Vagina (tissue), 2 donors: ENCODE results near the gene CYTH4. TPM values are rescaled to one million over a fixed set of nuclear protein-coding genes. Genes with fewer than 3 reads are reported as not detected.

ENCODE experiments used
- DNase-seq, 2 donors: peaks; one replicate each; pipeline ENCODE4 v3.0.0-alpha.2; 2017; ENCODE audit errors: extremely low spot score in 2 of 2
- H3K27ac ChIP-seq: fragments of 200-600 bp; sonication (generic); one replicate; pipeline ENCODE4 v1.5.1; 2019
- H3K27me3 ChIP-seq: fragments of 200-600 bp; sonication (generic); one replicate; pipeline ENCODE4 v1.5.1; 2019
- H3K36me3 ChIP-seq, 2 donors: fragments of 200-600 bp; sonication (generic); one replicate each; pipeline ENCODE4 v1.5.1; 2017 to 2019
- H3K4me1 ChIP-seq: fragments of 200-600 bp; sonication (generic); one replicate; pipeline ENCODE4 v1.5.1; 2019
- H3K4me3 ChIP-seq, 2 donors: fragments of 200-600 bp; sonication (generic); 1 replicate in 1 of 2; 2 replicates in 1 of 2; pipeline ENCODE4 v1.5.1; 2016 to 2019
- H3K9me3 ChIP-seq: fragments of 200-600 bp; sonication (generic); one replicate; pipeline ENCODE4 v1.5.1; 2019
- POLR2A ChIP-seq, 2 donors: fragments of 450-650 bp; IDR thresholded peaks; one replicate each; pipeline ENCODE4 v1.6.1; 2017; ENCODE audit warnings: antibody characterized with exemption in 2 of 2, mild to moderate bottlenecking in 2 of 2, moderate library complexity in 2 of 2
- POLR2AphosphoS5 ChIP-seq, 2 donors: sonication (generic); formaldehyde crosslinking; IDR thresholded peaks; one replicate each; pipeline ENCODE4 v1.9.0; 2017; ENCODE audit warnings: antibody characterized with exemption in 2 of 2, mild to moderate bottlenecking in 2 of 2, low read depth in 1 of 2; ENCODE audit not compliant: insufficient read depth in 1 of 2
- intact Hi-C: fragments of 100-400 bp; cut with DNase I; formaldehyde crosslinking; loops from one replicate; pipeline ENCODE4 v1.15.1; 2023
- total RNA-seq: library from RNA; depleted of rRNA; stranded (reverse); fragments of >200 nt; gene quantifications from one replicate; pipeline ENCODE4 v1.2.3, GENCODE V29; 2016
- TF ChIP-seq, protein P1 (sequence below), 3 experiments: fragments of 450-650 bp in 2 of 3; fragments of 200-600 bp in 1 of 3; sonication (generic) in 1 of 3; IDR thresholded peaks; one replicate each; pipeline ENCODE4 v1.5.1; 2017 to 2019; ENCODE audit warnings: antibody characterized with exemption in 3 of 3, mild to moderate bottlenecking in 2 of 3, moderate library complexity in 2 of 3

CYTH4 gene
- total RNA-seq, 1 donor from 2014 or later, result 16.2 TPM

DNA sequence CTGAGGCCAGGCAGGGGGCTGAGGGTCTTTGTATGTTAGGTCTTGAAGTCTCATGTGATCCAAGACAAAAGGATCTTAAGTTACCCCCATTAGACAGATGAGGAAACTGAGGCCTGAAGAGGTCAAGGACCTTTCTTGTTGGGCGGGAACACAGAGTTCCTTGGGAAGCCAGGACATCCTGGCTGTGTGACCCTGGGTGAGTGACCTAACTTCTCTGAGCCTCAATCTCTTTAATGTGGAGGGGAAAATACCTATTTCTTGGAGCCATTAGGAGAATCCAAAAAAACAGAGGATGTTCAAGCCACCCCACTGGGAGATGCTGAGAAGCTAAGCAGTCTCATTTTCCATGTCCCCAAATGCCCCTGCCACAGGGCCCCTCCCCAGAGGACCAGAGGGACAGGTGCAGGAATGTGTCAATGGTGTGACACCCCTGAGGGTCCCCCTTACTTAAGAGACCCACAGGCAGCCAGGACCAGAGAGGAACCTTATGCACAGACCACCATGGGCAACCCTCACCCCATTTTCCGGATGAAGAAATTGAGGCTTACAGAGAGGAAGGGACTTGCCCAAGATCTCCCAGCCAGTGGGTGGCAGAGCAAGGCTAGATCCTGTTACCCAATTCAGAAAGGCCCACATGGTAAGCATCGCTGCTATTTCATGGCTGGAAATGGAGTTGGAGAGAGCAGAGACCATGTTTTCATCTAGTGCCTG, 46.3 kb upstream of the CYTH4 start:
- DNase-seq, result no peak
- H3K27ac ChIP-seq, result no peak overlapping the region
- no peaks in the 10 kb centered on the region for H3K36me3 ChIP-seq
- H3K9me3 ChIP-seq, result no peaks in the 10 kb centered on the region
- no peak overlapping the region for H3K4me3 ChIP-seq
- TF ChIP-seq POLR2A (IDR thresholded peaks at IDR 0.05) (no peak), POLR2AphosphoS5 (IDR thresholded peaks at IDR 0.05; ENCODE audit: insufficient read depth in 1 of 2, low read depth in 1 of 2) (no peak)
- TF ChIP-seq, protein P1, sequence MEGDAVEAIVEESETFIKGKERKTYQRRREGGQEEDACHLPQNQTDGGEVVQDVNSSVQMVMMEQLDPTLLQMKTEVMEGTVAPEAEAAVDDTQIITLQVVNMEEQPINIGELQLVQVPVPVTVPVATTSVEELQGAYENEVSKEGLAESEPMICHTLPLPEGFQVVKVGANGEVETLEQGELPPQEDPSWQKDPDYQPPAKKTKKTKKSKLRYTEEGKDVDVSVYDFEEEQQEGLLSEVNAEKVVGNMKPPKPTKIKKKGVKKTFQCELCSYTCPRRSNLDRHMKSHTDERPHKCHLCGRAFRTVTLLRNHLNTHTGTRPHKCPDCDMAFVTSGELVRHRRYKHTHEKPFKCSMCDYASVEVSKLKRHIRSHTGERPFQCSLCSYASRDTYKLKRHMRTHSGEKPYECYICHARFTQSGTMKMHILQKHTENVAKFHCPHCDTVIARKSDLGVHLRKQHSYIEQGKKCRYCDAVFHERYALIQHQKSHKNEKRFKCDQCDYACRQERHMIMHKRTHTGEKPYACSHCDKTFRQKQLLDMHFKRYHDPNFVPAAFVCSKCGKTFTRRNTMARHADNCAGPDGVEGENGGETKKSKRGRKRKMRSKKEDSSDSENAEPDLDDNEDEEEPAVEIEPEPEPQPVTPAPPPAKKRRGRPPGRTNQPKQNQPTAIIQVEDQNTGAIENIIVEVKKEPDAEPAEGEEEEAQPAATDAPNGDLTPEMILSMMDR (IDR thresholded peaks at IDR 0.05), result no peak
- H3K4me1 ChIP-seq, result no peaks in the 10 kb centered on the region
- intact Hi-C loops, result no loop called here
- no peaks in the 10 kb centered on the region for H3K27me3 ChIP-seq

DNA sequence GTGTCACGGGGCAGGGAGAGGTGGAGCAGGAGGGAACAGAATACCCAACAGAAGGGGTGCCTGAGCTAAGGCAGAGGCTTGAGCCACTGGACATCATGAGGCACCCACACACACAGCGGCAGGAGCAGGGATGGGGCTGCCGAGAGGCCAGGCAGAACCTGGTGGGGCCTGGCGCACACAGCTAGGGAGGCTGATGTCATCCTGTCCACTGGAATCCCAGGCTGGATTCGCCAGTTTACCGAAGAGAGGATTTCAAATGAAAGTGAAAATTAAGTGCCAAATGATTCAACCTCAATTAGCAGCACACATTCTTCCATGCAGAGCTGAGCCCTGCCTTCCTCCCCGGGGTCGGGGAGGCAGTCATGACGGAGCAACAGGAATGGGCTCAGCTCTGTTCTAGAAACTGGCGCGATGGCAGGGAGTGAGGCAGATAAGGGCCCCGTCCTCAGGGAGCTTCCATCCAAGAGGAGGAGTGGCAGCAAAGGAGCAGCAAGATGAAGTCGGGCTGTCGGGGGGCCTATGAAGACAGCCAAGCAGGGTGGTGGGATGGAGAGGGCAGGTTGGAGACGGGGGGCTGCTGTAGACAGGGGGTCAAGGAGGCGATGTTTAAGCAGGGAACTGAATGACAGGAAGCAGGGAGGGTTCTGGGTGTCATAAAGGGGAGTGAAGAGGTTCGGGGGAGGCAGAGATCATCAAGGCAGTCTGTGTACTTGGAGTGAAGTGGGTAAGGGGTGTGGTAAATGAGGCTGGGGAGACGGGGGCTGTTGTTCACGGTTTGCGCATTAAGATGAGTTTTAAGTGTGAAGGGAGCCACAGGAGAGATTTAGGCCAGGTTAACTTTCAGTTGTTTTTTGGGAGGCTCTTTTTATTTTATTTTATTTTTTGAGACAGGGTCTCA, 44.7 kb upstream of the CYTH4 start:
- Histone ChIP-seq H3K36me3 (no peaks in the 10 kb centered on the region), H3K4me3 (no peak overlapping the region), H3K27me3 (no peaks in the 10 kb centered on the region), H3K4me1 (no peaks in the 10 kb centered on the region), H3K9me3 (no peaks in the 10 kb centered on the region), H3K27ac (no peak overlapping the region)
- TF ChIP-seq, protein P1 (IDR thresholded peaks at IDR 0.05), result no peak
- TF ChIP-seq POLR2A (IDR thresholded peaks at IDR 0.05) (no peak), POLR2AphosphoS5 (IDR thresholded peaks at IDR 0.05; ENCODE audit: insufficient read depth in 1 of 2, low read depth in 1 of 2) (no peak)
- DNase-seq, result no peak
- intact Hi-C loops, result no loop called here

DNA sequence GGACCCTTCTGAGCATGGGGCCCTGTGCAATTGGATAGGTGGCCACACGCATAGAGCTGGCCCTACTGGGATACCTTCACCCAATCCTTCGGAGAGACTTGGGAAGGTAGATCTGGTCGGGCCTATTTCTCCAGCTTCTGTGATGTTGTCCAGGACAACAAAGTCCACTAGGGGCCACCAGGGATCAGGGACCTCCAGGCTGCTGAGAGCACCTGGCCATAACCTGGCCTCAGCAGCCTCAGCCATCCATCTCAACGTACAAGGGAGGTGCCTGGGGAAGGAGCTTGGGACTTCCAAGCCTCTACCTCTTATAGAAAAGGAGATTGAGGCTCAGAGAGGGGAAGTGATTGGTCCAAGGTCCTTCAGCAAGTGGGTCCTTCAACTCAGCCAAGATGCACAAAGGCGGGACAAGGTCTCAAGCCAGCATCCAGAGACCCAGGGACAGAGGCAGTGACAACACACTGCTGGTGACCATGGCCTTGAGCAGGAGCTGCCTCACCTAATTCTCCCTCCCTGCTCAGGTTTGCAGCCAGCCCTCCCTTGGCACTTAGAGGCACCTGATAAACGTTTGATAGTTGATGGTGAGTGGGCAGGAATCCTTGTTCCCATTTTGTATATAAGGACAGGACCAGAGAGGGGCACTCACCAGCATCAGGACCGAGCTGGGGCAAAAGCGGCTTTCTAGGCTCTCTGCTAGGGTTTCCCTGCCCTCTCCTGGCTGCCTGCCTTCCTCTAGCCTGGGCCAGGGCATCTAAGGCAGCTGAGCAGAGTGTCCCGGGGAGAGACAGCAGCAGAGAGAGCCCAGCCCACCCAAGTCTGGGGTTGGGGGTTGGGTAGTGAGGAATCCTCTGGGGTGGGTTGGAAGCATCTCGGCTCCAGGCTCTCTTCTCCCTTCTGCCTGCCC, 42.7 kb upstream of the CYTH4 start:
- no peaks in the 10 kb centered on the region for H3K27me3 ChIP-seq
- H3K36me3 ChIP-seq, result no peaks in the 10 kb centered on the region
- intact Hi-C loops, result no loop called here
- TF ChIP-seq POLR2AphosphoS5 (IDR thresholded peaks at IDR 0.05; ENCODE audit: insufficient read depth in 1 of 2, low read depth in 1 of 2) (no peak), POLR2A (IDR thresholded peaks at IDR 0.05) (no peak)
- TF ChIP-seq, protein P1 (IDR thresholded peaks at IDR 0.05), result no peak
- no peak overlapping the region for H3K4me3 ChIP-seq
- H3K9me3 ChIP-seq, result no peaks in the 10 kb centered on the region
- H3K4me1 ChIP-seq, result no peaks in the 10 kb centered on the region
- no peak overlapping the region for H3K27ac ChIP-seq
- no peak for DNase-seq

DNA sequence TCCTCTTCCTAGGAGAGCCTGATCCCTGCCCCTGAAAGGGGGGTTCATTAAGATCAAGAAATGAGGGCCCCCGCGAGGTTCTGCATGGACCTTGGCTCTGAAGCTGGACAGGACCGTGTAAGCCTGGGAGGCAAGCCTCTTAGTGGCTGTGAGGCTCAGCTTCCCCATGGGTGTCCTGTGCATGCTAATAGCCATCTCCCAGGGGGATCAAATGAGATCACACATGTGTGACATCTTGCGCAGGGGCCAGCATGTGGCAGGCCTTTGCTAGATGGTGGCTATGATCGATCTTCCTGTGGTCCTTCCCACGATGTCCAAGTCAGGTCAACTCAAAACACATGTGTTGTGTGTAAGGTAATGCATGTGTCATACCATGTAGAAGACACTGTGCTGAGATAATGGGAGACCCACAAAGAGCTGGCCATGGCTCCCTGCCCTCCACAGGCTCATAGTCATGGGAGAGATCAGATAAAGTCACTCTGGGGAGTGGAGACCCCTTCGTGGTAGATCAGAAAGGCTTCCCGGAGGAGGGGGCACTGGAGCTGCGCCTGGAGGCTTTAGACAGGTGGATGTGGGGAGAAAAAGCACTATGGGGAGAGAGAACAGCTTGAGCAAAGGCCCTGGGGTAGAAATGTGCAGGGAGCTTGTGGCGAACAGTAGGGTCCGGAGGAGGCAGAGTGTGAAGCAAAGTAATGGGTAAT, 41.9 kb upstream of the CYTH4 start:
- H3K4me1 ChIP-seq, result no peaks in the 10 kb centered on the region
- H3K27me3 ChIP-seq, result no peaks in the 10 kb centered on the region
- H3K4me3 ChIP-seq, result no peak overlapping the region
- H3K36me3 ChIP-seq, result no peaks in the 10 kb centered on the region
- TF ChIP-seq, protein P1 (IDR thresholded peaks at IDR 0.05), result no peak
- TF ChIP-seq POLR2AphosphoS5 (IDR thresholded peaks at IDR 0.05; ENCODE audit: insufficient read depth in 1 of 2, low read depth in 1 of 2), result no peak
- TF ChIP-seq POLR2A (IDR thresholded peaks at IDR 0.05), result no peak
- intact Hi-C loops, result no loop called here
- DNase-seq, result no peak
- no peak overlapping the region for H3K27ac ChIP-seq
- no peaks in the 10 kb centered on the region for H3K9me3 ChIP-seq
